Epithelial cell of esophagus (primary cell): ENCODE data around the gene RAB31.

ENCODE experiments used
- DNase-seq: peaks from one replicate; pipeline ENCODE4 v3.0.0; 2010; ENCODE audit warnings: low read depth
- H3K4me3 ChIP-seq: 2 replicates; pipeline ENCODE4 v1.5.1; 2011; ENCODE audit warnings: mild to moderate bottlenecking, low read length, control low read depth
- CTCF ChIP-seq: IDR thresholded peaks from 2 replicates; pipeline ENCODE4 v1.5.1; 2011; ENCODE audit warnings: low read depth, mild to moderate bottlenecking, low read length, control low read depth, inconsistent platforms; ENCODE audit not compliant: insufficient read depth; ENCODE audit errors: missing control alignments

RAB31 gene

DNA sequence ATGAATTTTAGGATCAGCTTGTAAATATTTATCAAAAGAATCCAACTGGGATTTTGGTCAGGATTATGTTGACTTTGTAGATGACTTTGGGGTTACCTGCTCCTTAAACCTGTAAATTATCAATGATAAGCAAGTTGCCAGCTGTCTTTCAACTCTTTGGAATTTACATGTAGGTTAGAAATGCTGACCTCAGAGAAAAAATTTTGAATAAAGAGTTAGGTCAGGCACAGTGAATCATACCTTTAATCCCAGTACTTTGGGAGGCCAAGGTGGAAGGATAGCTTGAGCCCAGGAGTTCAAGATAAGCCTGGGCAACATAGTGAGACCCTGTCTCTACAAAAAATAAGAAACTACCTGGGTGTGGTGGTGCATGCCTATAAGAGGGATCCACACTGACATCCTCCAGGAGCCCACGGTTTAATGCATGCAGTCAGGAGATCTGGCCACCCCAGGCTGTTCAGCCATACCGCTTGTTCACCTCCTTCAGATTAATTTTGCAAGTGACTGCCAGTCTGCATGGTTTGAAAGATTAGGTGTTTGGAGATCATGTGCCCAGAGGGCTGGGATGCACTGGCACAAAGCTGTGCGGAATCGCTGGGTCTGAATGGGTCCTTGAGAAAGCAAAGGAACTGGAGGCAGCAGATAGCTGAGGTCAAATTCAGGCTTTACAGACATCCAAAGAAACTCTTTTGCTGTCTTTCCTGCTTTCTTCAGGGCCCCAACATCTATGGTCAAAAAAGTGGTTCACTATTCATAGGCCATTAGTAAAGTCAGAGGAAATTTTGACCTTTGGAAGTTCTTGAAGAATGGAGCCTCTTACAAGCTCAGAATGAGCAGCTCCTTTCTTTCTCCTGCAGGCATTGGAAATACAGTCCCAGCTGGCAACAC, 94.3 kb downstream of the RAB31 start:
- no peak for DNase-seq
- no peak for TF ChIP-seq CTCF
- no peak overlapping the region for H3K4me3 ChIP-seq

DNA sequence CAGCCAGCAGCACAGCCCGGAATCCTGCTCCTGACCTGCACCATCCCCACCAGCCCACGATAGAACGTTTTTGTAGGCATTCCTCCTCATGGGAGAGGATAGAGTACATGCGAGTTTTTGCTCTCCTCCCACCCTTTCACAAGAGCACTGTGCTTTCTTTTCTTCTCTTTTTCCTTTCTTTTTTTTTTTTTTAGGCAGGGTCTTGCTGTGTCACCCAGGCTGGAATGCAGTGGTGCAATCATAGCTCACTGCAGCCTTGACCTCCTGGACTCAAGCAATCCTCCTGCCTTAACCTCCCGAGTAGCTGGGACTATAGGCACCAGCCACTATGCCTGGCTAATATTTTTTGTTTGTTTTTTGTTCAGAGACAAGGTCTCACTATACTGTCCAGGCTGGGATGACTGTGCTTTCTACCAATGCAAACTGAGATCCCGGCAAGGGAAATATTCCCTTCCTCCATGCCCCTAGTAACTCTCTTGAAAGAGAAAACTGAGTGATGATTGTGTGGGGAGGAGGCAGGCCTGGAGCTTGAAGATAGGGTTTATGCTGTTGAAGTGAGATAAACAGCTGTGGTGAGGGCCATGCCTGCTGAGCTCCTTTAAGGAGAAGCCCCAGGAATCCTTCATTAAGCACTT, 95.1 kb downstream of the RAB31 start:
- no peak for DNase-seq
- no peak overlapping the region for H3K4me3 ChIP-seq
- TF ChIP-seq CTCF = no peak

DNA sequence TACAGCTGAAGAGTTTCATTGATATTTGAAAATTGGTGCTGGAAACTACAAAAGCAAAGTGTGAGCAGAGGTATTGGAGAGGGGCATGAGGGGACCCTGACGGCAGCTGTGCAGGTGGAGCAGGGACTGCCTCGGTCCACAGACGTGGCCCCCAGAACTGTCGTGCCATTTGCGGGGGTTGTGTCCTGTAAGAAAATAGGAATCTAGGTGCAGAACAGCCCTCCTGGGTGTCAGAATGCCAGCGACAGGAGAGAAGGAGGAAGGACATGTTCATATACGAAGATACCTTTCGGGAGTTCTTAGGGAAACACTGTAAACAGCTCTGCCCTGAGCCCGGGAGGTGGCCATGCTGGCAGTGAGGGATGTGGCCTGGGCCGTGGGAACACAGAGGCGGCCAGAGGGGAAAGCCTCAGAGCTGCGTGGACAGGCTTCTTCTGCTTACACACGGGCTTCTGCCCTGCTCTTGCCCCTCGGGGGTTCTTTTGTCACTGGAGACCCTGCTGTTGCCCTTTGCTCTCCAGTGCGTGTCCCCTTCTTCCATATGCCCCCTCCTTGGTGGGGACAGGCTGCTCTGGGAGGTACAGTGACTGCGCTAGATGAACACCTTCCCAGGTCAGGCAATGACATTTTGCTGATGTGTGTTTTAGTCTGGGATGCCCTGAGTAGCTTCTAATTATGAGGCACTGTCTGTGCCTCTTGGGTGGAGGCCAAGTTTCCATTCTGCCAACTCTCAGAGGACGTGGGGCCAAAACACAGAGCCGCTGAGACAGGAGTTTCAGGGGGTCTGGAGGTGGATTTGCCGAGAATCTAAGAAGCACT, 95.8 kb downstream of the RAB31 start:
- TF ChIP-seq CTCF = no peak
- DNase-seq = no peak
- no peak overlapping the region for H3K4me3 ChIP-seq

DNA sequence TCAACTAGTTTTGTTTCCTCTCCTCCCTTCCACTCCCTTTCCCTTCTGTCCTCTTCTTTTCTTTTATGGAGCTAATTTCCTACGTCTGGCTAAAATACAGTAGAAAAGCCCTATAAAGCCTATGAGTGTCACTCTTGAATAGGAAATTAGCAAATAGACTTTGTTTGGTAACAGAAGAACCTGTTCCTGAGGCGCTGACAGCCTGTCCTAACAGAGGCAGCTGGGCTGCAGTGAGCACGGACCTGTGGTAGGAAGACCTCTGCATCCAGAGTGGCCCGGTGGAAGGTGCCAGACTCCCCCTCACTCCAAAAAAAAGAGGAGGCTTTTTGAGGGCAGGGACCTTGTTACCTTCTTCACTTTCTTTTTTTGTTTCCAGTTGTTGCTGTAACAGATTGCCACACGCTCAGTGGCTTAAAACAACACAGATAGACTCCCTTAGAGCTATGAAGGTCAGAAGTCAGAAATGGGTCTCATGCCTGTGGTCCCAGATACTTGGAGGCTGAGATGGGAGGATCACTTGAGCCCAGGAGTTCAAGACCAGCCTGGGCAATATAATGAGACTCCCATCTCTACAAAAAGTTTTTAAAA, 96.5 kb downstream of the RAB31 start:
- no peak for DNase-seq
- TF ChIP-seq CTCF = no peak

DNA sequence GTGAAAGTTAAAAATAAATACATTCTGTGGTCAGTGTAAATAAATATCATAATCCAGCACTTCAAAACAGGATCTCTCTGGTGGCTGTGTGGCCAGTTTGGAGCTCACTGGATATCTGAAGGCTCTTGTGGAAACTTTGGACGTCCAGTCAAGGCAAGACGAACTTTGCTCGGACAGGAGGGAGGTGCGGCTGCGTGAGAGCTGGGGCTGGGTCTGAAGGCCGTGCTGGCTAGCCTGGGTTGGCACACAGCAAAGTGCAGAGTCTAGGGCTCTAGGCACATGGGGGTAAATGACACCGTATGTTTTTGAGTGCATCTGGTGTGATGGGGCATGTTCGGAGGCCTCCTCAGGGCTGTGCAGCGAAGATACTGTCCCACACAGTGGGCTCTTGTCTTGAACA, 98.8 kb downstream of the RAB31 start:
- H3K4me3 ChIP-seq = no peak overlapping the region
- TF ChIP-seq CTCF = no peak
- no peak for DNase-seq

More for the DNA sequence above, 96.5 kb downstream of the RAB31 start:
- no peak overlapping the region for H3K4me3 ChIP-seq
